Neuronal stem cell (in vitro differentiated cells): ENCODE data around the gene SNAPC2.

Source experiments
- DNase-seq: peaks from one replicate; pipeline ENCODE4 v3.0.0-alpha.2; 2013; ENCODE audit warnings: low spot score
- H2AFZ ChIP-seq: one replicate; pipeline ENCODE4 v1.6.1; 2013; ENCODE audit warnings: mild to moderate bottlenecking, low read length, inconsistent platforms
- H2AK5ac ChIP-seq: 2 replicates; pipeline ENCODE4 v1.6.1; 2013; ENCODE audit warnings: low read depth, mild to moderate bottlenecking, inconsistent platforms, low read length, moderate library complexity, mixed read lengths
- H2BK120ac ChIP-seq: 2 replicates; pipeline ENCODE4 v1.6.1; 2013; ENCODE audit warnings: low read depth, mild to moderate bottlenecking, inconsistent platforms, low read length, moderate library complexity, mixed read lengths
- H2BK12ac ChIP-seq: one replicate; pipeline ENCODE4 v1.6.1; 2013; ENCODE audit warnings: low read length, inconsistent platforms
- H2BK15ac ChIP-seq: 2 replicates; pipeline ENCODE4 v1.6.1; 2013; ENCODE audit warnings: mild to moderate bottlenecking, low read length, inconsistent platforms, mixed read lengths
- H2BK5ac ChIP-seq: one replicate; pipeline ENCODE4 v1.6.1; 2013; ENCODE audit warnings: inconsistent platforms, mild to moderate bottlenecking, low read length, moderate library complexity
- H3K14ac ChIP-seq: one replicate; pipeline ENCODE4 v1.6.1; 2013; ENCODE audit warnings: low read length, inconsistent platforms
- H3K18ac ChIP-seq: 2 replicates; pipeline ENCODE4 v1.6.1; 2013; ENCODE audit warnings: low read length, inconsistent platforms
- H3K23ac ChIP-seq: 2 replicates; pipeline ENCODE4 v1.6.1; 2013; ENCODE audit warnings: low read depth, mild to moderate bottlenecking, mixed read lengths, low read length, inconsistent platforms; ENCODE audit not compliant: poor library complexity
- H3K27ac ChIP-seq: replicated peaks from 3 replicates; pipeline ENCODE4 v1.5.1; 2013; ENCODE audit warnings: low read length, inconsistent platforms
- H3K27me3 ChIP-seq, 3 experiments: 2 replicates each; pipeline ENCODE4 v1.6.1; 2013; ENCODE audit warnings: low read length in 3 of 3, mild to moderate bottlenecking in 2 of 3, inconsistent platforms in 1 of 3, low read depth in 1 of 3, mixed read lengths in 1 of 3, moderate library complexity in 1 of 3; ENCODE audit not compliant: control insufficient read depth in 3 of 3, insufficient read depth in 3 of 3
- H3K36me3 ChIP-seq, 2 donors: replicated peaks in 1 of 2; 2 replicates each; pipeline ENCODE4 v1.6.1; 2013; ENCODE audit warnings: low read length in 2 of 2; ENCODE audit not compliant: control insufficient read depth in 2 of 2, insufficient read depth in 2 of 2
- H3K4ac ChIP-seq: 2 replicates; pipeline ENCODE4 v1.6.1; 2013; ENCODE audit warnings: inconsistent platforms, mild to moderate bottlenecking, low read length, moderate library complexity
- H3K4me1 ChIP-seq, 2 donors: 1 replicate in 1 of 2; 2 replicates in 1 of 2; pipeline ENCODE4 v1.6.1; 2013; ENCODE audit warnings: low read length in 2 of 2, low read depth in 1 of 2; ENCODE audit not compliant: control insufficient read depth in 2 of 2, insufficient read depth in 1 of 2
- H3K4me2 ChIP-seq: one replicate; pipeline ENCODE4 v1.6.1; 2013; ENCODE audit warnings: mild to moderate bottlenecking, low read length, inconsistent platforms; ENCODE audit not compliant: insufficient read depth, poor library complexity, severe bottlenecking
- H3K4me3 ChIP-seq, 2 donors: 2 replicates each; pipeline ENCODE4 v1.5.1; 2013; ENCODE audit warnings: low read length in 2 of 2, mild to moderate bottlenecking in 2 of 2, inconsistent platforms in 1 of 2, moderate library complexity in 1 of 2
- H3K79me1 ChIP-seq: one replicate; pipeline ENCODE4 v1.6.1; 2013; ENCODE audit warnings: low read depth, mild to moderate bottlenecking, inconsistent platforms, low read length, moderate library complexity
- H3K9ac ChIP-seq: one replicate; pipeline ENCODE4 v1.6.1; 2013; ENCODE audit warnings: mild to moderate bottlenecking, low read depth, low read length, inconsistent platforms; ENCODE audit not compliant: poor library complexity
- H3K9me3 ChIP-seq, 2 donors: replicated peaks in 1 of 2; 2 replicates each; pipeline versions ENCODE3 to v1.6.1; 2013; ENCODE audit warnings: low read length in 2 of 2, mild to moderate bottlenecking in 2 of 2, inconsistent platforms in 1 of 2, low read depth in 1 of 2, mixed read lengths in 1 of 2, moderate library complexity in 1 of 2; ENCODE audit not compliant: control insufficient read depth in 2 of 2, insufficient read depth in 1 of 2
- H4K8ac ChIP-seq: one replicate; pipeline ENCODE4 v1.6.1; 2013; ENCODE audit warnings: low read depth, mild to moderate bottlenecking, inconsistent platforms, low read length, moderate library complexity
- H4K91ac ChIP-seq: one replicate; pipeline ENCODE4 v1.6.1; 2013; ENCODE audit warnings: low read length, low read depth, mild to moderate bottlenecking, inconsistent platforms; ENCODE audit not compliant: poor library complexity
- WGBS, 2 donors: extraction: QIAGEN DNeasy Blood & Tissue Kit; methylation state at CpG; one replicate each; pipeline ENCODE4 v1.1.7; 2013; ENCODE audit warnings: missing lambda C conversion rate in 2 of 2, mixed read lengths in 1 of 2; ENCODE audit not compliant: insufficient read length in 2 of 2, insufficient replicate concordance in 1 of 2; ENCODE audit errors: extremely low coverage in 2 of 2; 5-methylcytosine and 5-hydroxymethylcytosine counted together

The SNAPC2 gene

DNA sequence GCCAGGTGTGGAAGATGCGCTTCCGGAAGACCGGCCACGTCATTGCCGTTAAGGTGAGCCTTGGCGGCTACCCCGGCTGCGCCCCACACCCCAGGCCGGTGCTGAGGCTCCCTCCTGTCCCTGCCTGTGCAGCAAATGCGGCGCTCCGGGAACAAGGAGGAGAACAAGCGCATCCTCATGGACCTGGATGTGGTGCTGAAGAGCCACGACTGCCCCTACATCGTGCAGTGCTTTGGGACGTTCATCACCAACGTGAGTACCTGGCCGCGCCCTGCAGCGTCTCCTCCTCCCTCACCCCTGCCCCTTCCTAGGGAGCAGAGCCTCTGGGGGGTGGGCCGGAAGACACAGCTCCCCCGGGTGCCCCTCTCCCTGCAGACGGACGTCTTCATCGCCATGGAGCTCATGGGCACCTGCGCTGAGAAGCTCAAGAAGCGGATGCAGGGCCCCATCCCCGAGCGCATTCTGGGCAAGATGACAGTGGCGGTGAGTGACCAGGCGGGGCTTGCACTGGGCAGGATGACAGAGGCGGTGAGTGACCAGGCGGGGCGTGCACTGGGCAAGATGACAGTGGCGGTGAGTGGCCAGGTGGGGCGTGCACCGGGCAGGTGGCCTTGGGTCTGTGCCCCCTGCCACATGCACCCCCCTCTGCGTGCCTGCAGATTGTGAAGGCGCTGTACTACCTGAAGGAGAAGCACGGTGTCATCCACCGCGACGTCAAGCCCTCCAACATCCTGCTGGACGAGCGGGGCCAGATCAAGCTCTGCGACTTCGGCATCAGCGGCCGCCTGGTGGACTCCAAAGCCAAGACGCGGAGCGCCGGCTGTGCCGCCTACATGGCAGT, 9.6 kb upstream of the SNAPC2 start:
- Histone ChIP-seq H2BK5ac (no peak overlapping the region), H3K4me1 (no peaks in the 10 kb centered on the region), H3K27ac (no peak overlapping the region), H2AFZ (no peak overlapping the region), H2AK5ac (no peak overlapping the region), H3K27me3 (peaks cover 3 to 9% (median 3%) of the 10 kb centered on the region in 3 experiments), H2BK15ac (no peak overlapping the region), H3K14ac (no peak overlapping the region), H2BK12ac (no peak overlapping the region), H4K8ac (no peak overlapping the region), H2BK120ac (no peak overlapping the region), H3K9ac (peak overlapping the region; percentile 60), H4K91ac (no peak overlapping the region), H3K79me1 (peaks cover 18% of the 10 kb centered on the region), H3K4ac (no peak overlapping the region), H3K36me3 (peaks cover 27 to 48% of the 10 kb centered on the region in 2 donors), H3K4me2 (no peak overlapping the region), H3K4me3 (no peak overlapping the region), H3K23ac (peak overlapping the region; percentile 65), H3K9me3 (no peaks in the 10 kb centered on the region), H3K18ac (no peak overlapping the region)
- no CpG with 5 or more reads among the region's 54 CpGs for WGBS, 2 donors
- no peak for DNase-seq

- no peak overlapping the region for H4K8ac ChIP-seq
- no peak overlapping the region for H2BK5ac ChIP-seq
- no peak overlapping the region for H3K14ac ChIP-seq
- H3K23ac ChIP-seq: no peak overlapping the region
- H3K79me1 ChIP-seq: peaks cover 14% of the 10 kb centered on the region
- H3K4ac ChIP-seq: no peak overlapping the region
- H2BK15ac ChIP-seq: no peak overlapping the region
- peaks cover 11 to 20% (median 12%) of the 10 kb centered on the region in 3 experiments for H3K27me3 ChIP-seq
- no peaks in the 10 kb centered on the region for H3K9me3 ChIP-seq
- WGBS, 2 donors: no CpG with 5 or more reads among the region's 18 CpGs
- no peak overlapping the region for H3K4me3 ChIP-seq
- no peak for DNase-seq
- peaks cover 0 to 2% of the 10 kb centered on the region in 2 donors for H3K4me1 ChIP-seq
- peaks cover 25 to 38% of the 10 kb centered on the region in 2 donors for H3K36me3 ChIP-seq
- H4K91ac ChIP-seq: no peak overlapping the region
- no peak overlapping the region for H3K18ac ChIP-seq
- H3K4me2 ChIP-seq: no peak overlapping the region
- no peak overlapping the region for H2BK12ac ChIP-seq
- H3K9ac ChIP-seq: no peak overlapping the region
- no peak overlapping the region for H3K27ac ChIP-seq
- H2AK5ac ChIP-seq: no peak overlapping the region
- H2AFZ ChIP-seq: no peak overlapping the region
- no peak overlapping the region for H2BK120ac ChIP-seq
Measured at GRCh38 chr19:7911508-7912143, 8.5 kb upstream of the SNAPC2 start.

DNA sequence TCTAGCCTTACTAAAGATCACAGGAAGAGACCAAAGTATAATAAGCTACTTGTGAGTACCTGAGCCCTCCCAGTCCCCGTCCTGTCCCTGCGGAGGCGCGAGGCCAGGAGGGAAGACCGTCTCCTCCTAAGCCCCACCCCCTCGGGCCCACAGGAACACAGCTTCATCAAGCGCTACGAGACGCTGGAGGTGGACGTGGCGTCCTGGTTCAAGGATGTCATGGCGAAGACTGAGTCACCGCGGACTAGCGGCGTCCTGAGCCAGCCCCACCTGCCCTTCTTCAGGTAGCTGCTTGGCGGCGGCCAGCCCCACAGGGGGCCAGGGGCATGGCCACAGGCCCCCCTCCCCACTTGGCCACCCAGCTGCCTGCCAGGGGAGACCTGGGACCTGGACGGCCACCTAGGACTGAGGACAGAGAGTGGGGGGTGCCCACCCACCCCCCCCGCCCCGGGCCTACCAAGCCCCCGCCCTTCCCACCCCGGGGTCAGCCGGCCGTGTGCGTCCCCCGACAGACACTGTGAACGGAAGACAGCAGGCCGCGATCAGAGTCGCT, 7.9 kb upstream of the SNAPC2 start:
- Histone ChIP-seq H3K9ac (no peak overlapping the region), H2BK15ac (no peak overlapping the region), H3K9me3 (no peaks in the 10 kb centered on the region), H3K4me3 (peak overlapping the region in 1 of 2 donors; percentile 37), H3K4me1 (peaks cover 3 to 4% of the 10 kb centered on the region in 2 donors), H2BK120ac (no peak overlapping the region), H2AFZ (no peak overlapping the region), H4K91ac (no peak overlapping the region), H3K27me3 (peaks cover 17 to 26% (median 18%) of the 10 kb centered on the region in 3 experiments), H2AK5ac (no peak overlapping the region), H3K36me3 (peaks cover 24 to 38% of the 10 kb centered on the region in 2 donors), H3K4ac (no peak overlapping the region), H2BK12ac (no peak overlapping the region), H3K18ac (no peak overlapping the region), H3K27ac (no peak overlapping the region), H3K23ac (no peak overlapping the region), H3K14ac (no peak overlapping the region), H3K4me2 (no peak overlapping the region), H2BK5ac (no peak overlapping the region), H3K79me1 (peaks cover 12% of the 10 kb centered on the region), H4K8ac (no peak overlapping the region)
- WGBS, 2 donors: no CpG with 5 or more reads among the region's 31 CpGs
- no peak for DNase-seq
